CD4-positive, alpha-beta T cell treated with Interferon alpha-2 for 1 hour (primary cell): ENCODE data around the gene SLC8A2.

ENCODE experiments used
- DNase-seq, 2 donors: peaks; one replicate each; pipeline ENCODE4 v3.0.0-alpha.2; 2020 to 2022

The SLC8A2 gene

DNA sequence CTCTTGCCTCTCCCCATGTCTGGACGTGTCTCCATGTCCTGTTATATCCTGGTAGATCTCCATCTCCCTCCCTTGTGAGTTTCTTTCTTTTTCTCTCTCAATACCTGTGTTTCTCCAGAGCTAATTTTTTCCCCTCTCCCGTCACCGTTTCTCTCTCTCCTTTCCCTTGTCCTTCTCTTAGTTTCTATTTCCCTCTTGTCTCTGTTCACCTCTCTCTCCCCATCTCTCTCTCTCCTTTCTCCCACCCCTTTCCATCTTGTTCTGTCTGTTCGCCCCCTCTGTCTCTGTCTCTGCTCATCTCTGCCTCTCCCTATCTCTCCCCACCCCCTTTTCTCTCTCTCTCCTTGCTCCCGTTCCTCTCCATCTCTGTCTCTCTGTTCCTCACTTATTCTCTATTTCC is 13.0 kb downstream of the SLC8A2 start:
- DNase-seq = no peak

DNA sequence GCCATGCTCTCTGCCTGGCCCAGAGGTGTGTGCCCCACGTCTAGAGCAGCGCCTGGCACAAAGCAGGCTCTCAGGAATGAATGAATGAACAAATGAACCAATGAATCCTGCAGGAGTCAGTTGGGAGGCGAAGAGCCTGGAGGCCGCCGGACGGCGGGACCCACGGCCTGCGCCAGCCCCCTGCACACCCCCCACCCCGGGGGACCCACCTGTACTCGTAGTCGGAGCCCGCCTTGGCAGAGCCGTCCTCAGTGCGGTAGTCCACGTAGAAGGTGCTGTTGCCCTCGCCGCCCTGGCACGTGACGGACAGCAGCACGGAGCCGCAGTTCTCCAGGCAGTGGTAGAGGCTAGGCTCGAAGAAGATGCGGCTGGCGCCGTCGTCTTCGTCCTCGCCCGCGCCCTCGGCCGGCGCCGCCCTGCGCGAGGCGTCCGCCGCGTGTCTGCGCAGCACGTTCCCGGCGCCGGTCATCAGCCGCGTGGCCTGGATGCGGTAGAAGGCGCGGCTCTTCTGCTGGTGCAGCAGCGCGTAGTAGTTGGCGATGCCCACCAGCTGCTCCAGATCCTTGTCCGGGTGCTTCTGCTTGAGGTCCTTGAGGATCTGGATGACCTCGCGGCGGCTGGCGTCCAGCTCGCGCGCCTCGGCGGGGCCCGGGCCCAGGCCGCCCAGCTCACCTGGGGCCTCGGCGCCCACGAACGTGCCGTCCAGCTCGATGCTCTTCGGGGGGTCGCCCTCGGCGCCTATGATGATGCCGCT is 14.8 kb downstream of the SLC8A2 start:
- DNase-seq = no peak

DNA sequence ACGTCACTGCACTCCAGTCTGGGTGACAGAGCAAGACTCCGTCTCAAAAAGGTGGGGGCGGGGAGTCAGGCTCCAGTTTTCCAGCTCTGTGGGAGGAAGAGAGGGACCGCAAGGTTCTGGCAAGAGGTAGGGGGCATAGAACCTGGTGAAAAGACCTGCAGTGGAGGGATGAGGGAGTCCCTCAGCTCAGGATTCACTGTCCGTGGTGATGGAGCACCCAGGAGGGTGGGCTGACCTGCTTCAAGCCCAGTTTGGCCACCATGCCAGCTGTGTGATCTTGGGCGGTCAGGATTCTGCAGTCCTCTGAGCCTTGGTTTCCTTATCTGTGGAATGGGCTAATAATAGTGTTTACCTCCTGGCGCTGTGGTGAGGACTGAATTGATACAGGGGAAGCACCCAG is 21.2 kb downstream of the SLC8A2 start:
- no peak for DNase-seq

DNA sequence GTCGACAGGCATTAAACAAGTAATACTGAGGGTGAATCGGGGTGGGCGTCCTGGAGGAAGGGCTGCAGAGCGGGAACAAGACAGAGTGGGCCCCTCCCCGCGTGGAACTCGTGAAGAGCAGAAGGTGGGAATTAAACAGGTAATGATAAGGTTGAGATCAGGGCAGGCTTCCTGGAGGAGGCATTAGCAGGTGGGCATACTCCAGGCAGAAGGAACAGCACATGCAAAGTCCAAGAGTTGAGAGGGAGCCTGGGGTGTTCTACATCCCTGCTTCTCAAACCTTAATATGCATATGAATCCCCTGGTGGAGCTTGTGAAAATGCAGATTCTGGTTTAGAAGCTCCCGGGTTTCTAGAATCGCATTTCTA is 23.3 kb downstream of the SLC8A2 start:
- DNase-seq = no peak

DNA sequence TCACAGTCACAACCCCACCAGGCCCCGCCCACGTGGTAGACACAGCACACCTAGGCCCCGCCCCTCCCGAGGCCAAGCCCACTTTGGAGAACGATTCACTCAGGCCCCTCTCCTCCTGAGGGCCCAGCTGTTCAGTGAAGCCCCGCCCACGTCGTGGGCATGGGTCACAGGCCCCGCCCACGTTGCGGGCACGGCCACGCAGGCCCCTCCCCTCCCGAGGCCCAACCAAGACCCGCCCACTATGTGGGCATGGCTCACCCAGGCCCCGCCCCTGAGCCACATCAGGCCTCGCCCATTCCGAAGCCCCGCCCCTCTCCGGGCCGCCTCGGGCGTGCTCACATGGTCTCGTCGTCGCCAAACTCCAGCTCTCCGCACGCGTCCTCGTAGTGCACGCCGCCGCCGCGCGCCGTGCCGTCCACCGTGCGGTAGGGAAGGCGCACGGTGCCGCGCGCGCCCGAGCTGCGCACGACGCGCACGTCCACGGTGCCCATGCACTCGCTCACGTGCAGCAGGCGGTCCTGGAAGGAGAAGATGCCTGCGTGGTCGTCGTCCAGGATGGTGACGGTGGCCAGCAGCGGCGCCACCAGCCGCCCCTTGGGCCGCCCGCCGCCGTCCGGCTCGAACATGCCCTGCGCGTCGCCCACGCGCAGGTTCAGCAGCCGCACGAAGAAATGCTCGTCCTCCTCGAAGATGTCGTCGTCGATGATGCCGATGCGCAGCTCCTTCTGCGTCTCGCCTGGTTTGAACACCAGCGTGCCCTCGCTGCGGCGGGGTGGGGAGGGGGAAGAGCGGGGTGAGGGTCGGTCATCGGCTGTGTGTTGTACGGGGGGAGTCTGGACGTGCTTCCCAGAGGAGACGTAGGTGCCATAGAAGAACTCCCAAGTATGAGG is 24.0 kb downstream of the SLC8A2 start:
- peak; percentile 49 to 60 for DNase-seq

DNA sequence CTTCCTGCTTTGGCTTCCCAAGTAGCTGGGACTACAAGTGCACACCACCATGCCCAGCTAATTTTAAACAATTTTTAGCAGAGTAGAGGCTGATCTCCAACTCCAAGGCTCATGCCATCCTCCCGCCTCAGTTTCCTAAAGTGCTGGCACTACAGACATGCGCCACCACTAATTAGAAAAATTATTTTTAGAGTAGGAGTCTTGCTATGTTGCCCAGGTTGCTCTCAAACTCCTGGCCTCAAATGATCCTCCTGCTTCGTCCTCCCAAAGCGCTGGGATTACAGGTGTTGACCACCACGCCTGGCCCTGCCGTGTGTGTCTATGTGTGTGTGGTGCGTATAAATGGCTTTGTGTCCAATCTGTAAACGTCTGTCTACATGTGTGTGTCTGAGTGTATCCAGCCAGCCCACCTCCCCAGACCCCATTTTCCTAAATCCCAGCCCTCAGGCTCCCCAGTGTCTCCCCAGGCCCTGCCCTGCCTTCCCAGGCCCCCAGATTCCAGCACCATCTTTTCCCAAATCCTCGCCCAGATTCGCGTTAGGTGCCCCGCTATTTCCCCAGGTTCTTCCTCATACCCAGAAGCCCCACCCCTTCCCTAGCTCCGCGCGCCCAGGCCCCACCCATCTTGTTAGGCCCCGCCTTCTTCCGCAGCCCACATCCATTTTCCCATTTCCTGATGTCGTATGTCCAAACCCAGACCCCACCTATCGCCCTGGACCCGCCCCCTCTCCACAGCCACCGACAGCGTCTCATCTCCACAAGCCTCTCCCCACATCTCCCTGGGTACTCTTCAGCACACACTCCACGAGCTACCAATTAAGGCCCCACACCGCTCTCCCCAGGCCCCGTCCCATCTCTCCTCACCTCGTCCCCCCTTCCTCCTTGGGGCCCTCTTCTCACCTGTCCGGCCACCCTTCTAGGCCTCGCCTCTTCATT is 24.9 kb downstream of the SLC8A2 start:
- no peak for DNase-seq

DNA sequence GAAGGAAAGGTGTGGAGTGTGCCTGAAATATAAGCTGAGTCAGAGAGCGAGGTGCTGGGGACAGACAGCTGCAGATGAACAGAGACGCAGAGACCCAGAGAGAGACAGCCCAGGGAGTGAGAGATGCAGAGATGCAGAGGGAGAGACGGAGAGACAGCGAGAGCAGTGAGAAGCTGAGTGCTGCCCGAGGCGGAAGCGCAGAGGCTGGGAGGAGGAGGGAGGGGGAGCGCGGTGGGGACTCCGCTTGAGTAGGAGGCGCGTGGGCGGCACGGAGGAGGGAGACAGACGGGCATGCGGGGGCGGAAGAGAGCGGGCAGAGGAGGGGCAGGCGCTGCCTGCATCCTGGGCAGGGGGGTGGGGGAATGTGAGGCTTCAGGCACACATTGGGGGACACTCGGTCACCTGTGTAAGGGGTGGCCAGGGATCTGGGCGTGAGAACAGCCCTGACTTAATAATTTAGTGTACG is 25.7 kb downstream of the SLC8A2 start:
- peak; percentile 68 to 72 for DNase-seq

DNA sequence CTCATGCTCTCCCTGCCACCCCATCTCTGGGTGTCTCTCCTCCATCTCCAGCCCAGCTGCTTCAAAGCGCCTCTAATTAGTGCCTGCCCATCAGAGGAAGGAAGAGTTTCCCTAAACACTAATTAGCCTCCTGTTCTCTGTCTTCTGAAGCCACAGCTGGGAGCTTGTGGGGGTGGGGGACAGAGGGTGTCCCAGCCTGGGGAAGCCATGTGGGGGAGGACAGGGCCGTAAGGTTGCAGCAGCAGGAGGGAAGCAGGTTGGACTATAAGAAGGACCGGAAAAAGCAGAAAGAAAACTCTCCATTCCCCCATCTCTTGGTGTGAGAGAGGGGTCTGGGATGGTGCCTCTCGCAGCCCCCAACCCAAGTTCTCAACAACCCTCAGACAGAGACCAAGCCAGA is 26.2 kb downstream of the SLC8A2 start:
- DNase-seq = no peak

DNA sequence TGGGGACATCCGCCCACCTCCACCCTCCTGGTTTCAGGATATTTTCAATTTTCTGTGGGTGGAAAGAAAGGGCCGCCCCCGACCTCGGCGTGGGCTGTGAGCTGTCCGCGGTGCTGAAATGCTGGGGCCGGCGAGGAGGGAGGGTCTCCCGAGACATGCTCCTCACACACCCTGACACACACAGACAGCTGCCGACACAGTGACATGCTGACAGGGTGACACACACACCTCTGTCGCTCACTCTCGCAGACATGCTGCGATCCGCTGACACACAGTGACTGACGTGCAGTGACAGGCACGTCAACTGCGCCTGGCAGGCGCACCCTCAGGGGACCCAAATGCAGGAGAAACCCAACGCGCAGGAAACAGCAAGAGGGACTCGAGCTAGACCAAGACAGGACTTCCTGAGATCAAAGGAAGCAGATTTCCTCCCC is 27.3 kb downstream of the SLC8A2 start:
- DNase-seq = peak; percentile 19 to 48

DNA sequence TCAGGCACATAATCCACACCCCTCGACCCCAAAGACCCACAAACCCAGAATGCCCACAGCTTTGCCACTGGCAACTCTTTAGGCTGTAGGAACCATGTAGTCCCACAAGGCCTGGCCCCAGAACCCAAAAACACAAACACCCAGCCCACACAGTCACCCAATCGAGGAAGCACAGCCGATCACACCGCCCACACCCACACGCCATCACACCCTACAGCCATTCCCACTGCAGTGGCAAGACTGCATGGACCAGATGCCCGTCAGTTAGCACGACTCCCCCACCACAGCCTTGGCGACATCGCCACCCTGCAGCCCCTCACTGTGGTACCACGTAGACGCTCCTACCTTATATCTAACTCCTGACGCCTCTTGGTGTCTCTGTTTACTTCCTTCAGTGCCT is 28.4 kb downstream of the SLC8A2 start:
- DNase-seq = no peak

DNA sequence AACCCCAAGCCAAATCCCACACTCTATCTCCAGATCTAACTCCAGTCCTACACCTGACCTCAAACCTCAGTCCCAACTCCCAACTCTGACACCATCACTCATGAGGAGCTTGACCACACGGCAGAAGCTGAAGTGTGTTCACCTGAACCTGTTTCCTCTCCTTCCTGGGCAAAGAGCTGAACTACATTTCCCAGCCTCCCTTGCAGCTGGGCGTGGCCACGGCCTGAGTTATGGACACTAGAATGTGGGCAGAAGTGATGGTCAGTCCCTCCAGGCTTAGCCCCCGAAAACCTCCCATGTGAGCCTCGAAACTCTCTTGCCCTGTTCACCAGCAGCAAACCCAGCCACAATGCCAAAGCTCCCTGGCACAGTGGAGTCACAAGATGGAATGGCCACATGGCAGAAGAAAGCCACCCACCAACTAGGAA is 32.9 kb downstream of the SLC8A2 start:
- DNase-seq = no peak

DNA sequence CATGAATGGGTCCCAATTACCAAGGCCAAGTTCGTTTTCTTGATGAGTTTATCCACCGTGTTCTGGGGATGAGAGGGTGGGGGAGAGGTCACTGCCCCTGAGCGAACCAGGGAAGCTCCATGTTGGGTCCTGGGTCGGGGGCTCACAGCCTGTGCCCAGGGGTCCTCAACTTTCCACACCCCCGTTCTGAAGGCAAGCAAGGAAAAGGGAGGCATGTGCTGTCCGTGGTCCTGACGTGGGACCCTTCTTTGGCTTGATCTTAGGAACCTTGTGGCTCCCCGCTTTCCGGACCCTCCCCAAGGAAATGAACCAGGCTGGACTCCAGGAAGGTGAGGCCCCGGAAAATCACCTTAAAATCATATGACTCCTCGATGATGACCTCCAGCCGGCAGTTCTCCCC is 34.2 kb downstream of the SLC8A2 start:
- no peak for DNase-seq

DNA sequence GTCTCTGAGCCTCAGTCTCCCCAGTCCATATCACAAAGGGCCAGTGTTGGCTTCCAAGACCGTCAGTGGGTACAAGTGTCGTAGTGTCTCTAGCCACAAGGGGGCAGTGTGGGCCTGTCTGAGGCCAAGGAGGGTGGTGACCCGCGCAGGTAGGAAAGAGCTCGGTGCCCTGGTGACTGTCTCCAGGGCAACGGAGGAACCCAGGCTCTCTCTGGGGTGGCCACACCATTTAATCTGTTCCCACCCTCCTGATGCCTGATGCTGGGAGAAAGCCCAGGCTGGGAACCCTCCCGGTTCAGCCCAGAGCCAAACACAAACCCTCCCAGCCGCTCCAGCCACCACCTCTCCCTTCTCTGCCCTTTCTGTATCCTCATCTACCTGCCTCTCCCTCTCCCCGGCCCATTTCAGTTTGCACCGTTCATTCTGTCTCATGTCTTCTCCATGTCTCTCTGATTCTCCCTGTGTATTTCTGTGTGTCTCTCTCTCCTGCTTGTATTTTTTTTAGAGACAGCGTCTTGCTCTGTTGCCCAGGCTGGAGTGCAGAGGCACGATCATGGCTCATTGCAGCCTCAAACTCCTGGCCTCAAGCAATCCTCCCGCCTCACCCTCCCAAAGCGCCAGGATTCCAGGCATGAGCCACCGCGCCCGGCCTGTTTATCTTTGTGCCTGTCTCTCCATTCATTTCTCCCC is 34.8 kb downstream of the SLC8A2 start:
- peak; percentile 81 to 86 for DNase-seq

DNA sequence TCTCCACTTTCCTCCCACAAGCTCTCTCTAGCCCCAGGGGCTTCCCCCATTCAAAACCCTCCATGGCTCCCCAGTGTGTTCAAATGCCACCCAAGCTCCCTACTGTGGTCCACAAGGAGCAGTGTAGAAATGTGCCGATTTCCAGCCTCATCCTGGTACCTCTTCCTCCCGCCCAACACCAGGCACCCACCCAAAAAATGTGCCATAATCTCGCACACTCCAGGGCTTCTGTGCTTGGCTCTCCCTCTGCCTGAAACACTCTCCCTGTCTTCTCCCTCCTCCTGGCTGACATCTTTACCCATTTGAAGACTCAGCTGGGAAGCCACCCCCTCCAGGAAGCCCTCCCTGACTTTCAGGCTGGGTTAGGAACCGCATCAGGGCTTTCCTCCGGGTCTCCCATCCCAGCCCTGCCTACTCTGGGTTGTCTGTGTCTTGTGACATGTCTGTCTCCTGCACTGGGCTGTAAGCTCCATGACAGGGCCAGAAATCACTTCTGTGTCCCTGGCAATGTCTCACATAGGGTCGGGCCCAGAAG is 35.7 kb downstream of the SLC8A2 start:
- DNase-seq = no peak

DNA sequence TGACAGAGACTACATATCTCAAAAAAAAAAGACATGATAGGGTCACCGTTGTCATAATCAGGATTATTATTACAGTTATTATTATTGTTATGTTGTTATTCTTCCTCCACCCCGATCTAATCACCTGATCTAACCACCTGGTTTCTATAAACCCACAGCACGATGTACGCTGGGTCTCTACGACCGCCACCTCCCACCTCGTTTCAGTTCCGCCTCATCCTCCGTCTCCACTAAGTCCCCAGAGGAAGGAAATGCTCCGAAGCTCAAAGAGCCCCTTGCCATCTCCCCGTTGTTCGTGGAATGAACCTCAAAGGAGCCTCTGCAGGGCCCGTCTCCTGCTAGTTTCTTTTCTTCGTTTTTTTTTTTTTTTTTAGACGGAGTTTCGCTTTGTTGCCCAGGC is 36.5 kb downstream of the SLC8A2 start:
- DNase-seq = peak in 1 of 2 donors; percentile 53

DNA sequence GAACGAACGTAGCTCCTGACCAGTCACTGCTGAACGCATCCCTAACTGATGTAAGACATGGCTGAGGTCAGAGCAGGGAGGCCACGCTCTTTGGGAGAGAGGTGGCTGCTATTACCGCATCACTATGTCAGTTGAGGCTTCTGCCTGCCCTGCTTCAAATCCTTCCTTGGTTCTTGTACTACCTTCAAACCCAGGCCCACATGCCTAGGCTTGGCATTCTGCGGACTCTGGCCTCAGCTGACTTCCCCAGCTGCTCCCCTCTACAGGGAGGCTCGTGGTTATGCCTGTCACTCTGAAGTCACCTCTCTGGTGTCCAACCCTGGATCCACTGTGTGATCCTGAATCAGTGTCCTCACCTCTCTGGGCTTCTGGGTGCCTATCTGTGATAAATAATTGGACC is 37.6 kb downstream of the SLC8A2 start:
- DNase-seq = no peak

DNA sequence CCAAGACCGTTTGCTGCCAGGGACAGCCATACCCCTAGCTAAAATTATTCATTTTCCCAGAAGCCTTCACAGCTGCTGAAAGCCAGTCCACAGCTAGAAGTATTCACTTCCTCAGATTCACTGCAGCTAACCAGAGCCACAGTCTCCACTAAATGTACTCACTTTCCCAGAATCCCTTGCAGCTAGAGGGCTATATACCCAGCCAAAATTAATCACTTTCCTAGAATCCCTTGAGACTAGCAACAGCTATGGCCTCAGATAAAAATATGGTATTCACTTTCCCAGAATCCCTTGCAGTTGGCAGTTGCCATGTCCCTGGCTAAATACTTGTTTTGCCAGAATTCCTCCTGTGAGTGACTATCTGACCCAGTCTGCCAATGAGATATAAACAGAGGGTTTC is 38.6 kb downstream of the SLC8A2 start:
- DNase-seq = no peak

DNA sequence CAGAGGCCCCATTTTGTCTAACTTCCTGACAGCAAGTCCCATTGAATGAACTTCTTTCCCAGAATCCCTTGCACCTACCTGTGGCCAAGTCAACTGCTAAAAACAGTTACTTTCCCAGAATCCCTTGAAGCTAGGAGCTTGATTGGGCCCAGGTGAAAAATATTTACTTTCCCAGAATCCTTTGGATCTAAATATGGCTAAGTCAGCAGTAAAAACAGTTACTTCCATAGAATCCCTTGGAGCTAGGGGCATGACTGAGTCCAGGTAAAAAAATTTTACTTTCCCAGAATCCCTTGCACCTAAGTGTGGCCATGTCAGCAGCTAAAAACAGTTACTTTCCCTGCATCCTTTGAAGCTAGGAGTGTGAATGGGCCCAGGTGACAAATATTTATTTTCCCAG is 39.2 kb downstream of the SLC8A2 start:
- DNase-seq = no peak

DNA sequence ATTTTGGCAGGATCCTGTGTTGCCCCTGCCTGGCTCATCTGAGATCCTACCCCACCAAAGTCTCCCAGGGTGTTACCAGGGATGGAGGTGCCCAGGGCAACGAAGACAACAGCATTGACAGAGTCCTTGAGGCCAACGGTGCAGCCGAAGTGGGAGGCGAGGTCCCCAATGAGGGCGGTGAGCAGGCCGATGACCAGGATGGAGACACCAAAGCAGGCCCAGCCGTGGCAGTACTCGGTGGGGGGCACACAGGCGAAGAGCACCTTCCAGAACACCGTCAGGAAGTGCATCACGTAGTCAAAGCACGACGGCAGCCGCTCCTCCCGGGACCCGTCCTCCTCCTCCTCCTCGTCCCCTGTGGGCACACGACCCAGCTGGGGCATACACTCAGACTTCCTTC is 39.6 kb downstream of the SLC8A2 start:
- DNase-seq = no peak

DNA sequence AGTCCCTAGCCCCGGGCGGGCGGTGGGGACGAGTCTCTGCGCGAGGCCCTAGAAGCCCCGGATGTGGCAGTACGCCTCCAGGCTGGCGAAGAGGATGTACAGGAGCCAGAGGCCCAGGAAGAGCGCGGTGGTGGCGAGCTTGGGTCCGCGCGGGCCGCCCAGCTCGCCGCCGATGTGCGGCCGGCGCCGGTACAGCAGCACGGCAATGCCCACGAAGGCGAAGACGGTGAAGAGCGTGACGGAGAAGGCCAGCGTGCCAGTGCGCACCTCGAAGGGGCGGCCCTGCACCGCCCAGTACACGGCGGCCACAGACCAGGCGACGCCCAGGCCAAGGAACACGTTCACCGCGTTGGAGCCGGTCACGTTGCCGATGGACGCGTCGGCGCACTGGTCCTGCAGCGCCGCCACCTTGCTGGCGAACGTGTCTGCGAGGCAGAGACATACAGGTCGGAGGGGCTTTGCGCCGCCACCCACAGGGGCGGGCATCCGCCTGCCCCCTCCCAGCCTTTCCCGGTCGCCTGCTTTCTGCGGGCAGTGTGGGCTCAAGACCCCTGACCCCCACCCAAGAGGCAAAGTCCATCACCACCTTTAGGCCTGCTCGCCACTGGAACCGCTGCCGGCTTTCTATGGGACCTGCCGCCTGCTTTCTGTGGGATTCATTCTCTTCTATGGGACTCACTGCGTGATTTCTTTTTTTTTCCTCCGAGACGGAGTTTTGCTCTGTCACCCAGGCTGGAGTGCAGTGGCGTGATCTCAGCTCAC is 41.5 kb downstream of the SLC8A2 start:
- peak; percentile 13 to 33 for DNase-seq

DNA sequence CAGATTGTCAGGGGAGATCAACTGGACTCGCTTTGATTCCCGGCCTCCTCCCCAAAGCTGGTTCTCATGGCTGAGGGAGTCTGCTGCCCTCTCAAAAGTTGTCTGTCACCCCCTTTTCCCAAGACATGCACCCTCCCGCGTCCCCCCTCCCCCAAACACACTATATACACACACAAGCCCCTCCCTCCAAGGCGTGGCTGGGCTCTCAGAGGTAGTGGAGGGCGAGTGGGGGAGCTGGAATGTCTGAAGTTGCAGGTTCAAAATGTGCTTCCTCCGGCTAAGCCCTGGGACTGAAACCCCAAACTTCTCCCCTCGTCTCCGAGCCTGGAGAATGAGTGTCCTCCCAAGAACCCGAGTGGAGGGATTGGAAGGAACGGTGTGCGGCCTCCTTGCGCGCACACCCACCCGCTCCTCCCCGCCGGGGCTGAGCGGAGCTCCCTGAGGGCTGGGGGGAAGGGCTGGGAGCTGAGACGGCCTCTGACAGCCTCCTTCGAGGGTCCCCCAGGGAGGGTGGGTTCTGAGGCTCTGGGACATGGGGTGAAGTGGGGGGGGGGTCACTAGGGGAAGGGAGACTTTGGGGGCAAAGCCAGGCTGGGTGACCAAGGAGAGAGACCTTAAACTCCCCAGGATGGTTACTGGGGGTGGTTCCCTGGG is 42.4 kb downstream of the SLC8A2 start:
- DNase-seq = no peak
